GM12878 (cell line): Measurements from ENCODE around the gene IL36A.

Source experiments
- CTCF ChIP-seq, 3 experiments: IDR thresholded peaks in 2 of 3; conservative IDR thresholded peaks in 1 of 3; 2 replicates each; pipeline ENCODE4 v1.5.1; 2011; ENCODE audit warnings: low read depth in 3 of 3, low read length in 3 of 3, mild to moderate bottlenecking in 3 of 3, control low read depth in 2 of 3, moderate library complexity in 2 of 3, inconsistent platforms in 1 of 3, mixed read lengths in 1 of 3; ENCODE audit not compliant: control insufficient read depth in 2 of 3, insufficient read depth in 1 of 3; ENCODE audit errors: extremely low read depth in 1 of 3
- POLR2A ChIP-seq: IDR thresholded peaks from 2 replicates; pipeline ENCODE4 v1.6.1; 2011; ENCODE audit warnings: low read depth, mild to moderate bottlenecking, low read length
- USF1 ChIP-seq: IDR thresholded peaks from 2 replicates; pipeline ENCODE4 v1.6.1; 2011; ENCODE audit warnings: borderline replicate concordance, low read depth, mild to moderate bottlenecking, moderate library complexity, mixed read lengths, low read length; ENCODE audit not compliant: insufficient read depth; ENCODE audit errors: extremely low read length
- YY1 ChIP-seq: IDR thresholded peaks from 2 replicates; pipeline ENCODE4 v1.6.1; 2011; ENCODE audit warnings: low read depth, mild to moderate bottlenecking, low read length

GRCh38 chr2:113018509-113018908 lies 13.2 kb downstream of the IL36A start:
- TF ChIP-seq CTCF (IDR thresholded peaks at IDR 0.05 in 2 of 3, conservative IDR thresholded peaks at IDR 0.05 in 1 of 3; ENCODE audit: control insufficient read depth in 2 of 3, extremely low read depth in 1 of 3, insufficient read depth in 1 of 3, low read depth in 3 of 3, low read length in 3 of 3) (no peak), POLR2A (no peak), YY1 (no peak), USF1 (no peak)
